Mucosa of stomach (tissue), 1 donor: Measurements from ENCODE around the gene N4BP3.

ENCODE experiments used
- H3K27me3 ChIP-seq: one replicate; pipeline ENCODE4 v1.7.0; 2013; ENCODE audit warnings: mild to moderate bottlenecking, low read length; ENCODE audit not compliant: control insufficient read depth, insufficient read depth
- H3K36me3 ChIP-seq: one replicate; pipeline ENCODE4 v1.7.0; 2013; ENCODE audit warnings: low read length; ENCODE audit not compliant: control insufficient read depth, insufficient read depth
- H3K4me1 ChIP-seq: one replicate; pipeline ENCODE4 v1.7.0; 2013; ENCODE audit warnings: mild to moderate bottlenecking, low read length; ENCODE audit not compliant: control insufficient read depth, insufficient read depth
- H3K4me3 ChIP-seq: one replicate; pipeline ENCODE4 v1.7.0; 2013; ENCODE audit warnings: low read length
- H3K9ac ChIP-seq: one replicate; pipeline ENCODE4 v1.7.0; 2013; ENCODE audit warnings: mild to moderate bottlenecking, low read length, moderate library complexity
- H3K9me3 ChIP-seq: one replicate; pipeline ENCODE4 v1.7.0; 2013; ENCODE audit warnings: mild to moderate bottlenecking, low read length, moderate library complexity; ENCODE audit not compliant: control insufficient read depth
- donor health status: Pancreatic carcinoma.

The N4BP3 gene

DNA sequence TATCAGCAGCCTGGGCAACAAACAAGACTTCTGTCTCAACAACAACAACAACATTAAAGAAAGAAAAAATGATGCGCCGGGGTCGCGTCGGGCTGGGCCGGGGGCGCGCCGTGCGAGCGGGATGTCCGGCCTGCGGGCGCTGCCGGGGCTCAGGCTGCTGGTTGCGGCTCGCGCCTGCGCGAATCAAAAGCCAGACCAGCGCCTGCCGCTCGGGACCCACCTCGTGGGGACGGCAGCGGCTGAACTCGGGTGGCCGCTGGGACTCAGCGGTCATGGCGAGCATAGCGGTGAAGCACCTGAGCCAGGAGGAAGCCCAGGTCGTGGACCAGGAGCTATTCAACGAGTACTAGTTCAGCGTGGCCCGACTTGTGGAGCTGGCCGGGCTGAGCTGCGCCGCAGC, 52.2 kb downstream of the N4BP3 start:
- peaks cover 34% of the 10 kb centered on the region for H3K27me3 ChIP-seq
- no peak overlapping the region for H3K9ac ChIP-seq
- H3K4me3 ChIP-seq = no peak overlapping the region
- no peaks in the 10 kb centered on the region for H3K9me3 ChIP-seq
- no peaks in the 10 kb centered on the region for H3K36me3 ChIP-seq
- peaks cover 8% of the 10 kb centered on the region for H3K4me1 ChIP-seq

DNA sequence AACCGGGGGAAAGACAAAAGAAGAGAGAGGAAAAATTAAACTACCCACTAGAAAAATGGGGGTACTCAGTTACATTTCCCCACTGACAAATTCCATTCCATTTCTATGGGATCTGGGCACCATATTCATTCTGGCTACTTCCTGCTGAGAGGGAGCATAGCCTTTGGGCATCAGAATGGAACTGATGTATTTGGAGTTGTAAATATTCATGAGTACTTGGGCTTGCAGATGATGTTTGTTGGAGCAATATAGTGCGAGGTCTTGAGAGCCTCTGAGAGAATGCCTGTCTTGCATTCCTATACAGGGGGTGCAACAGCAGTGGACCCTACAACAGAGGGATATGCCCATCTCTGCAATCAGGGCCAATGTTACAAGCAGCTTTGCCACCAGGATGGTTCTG, 57.1 kb downstream of the N4BP3 start:
- H3K4me1 ChIP-seq = no peaks in the 10 kb centered on the region
- peaks cover 7% of the 10 kb centered on the region for H3K27me3 ChIP-seq
- H3K9ac ChIP-seq = no peak overlapping the region
- H3K9me3 ChIP-seq = no peaks in the 10 kb centered on the region
- no peaks in the 10 kb centered on the region for H3K36me3 ChIP-seq
- H3K4me3 ChIP-seq = no peak overlapping the region

DNA sequence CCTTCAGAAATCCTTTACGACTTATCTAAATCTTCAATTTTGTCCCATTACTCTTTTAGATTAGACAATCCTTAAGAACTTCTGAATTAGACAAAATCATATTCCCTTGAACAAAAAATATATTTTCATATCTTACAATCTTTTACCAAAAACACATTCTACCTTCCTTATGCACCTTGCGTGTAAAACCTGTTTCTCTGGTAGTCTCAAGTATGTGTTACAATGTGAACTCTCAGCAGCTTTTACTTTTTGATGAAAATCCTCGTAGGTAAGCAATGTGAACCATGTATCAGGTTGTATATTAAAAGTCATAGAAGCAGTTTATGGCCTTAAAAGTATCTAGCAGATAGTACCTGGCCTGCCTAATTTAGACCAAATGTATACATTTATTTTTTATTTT, 61.1 kb downstream of the N4BP3 start:
- H3K9ac ChIP-seq = no peak overlapping the region

More for the DNA sequence above, 61.1 kb downstream of the N4BP3 start:
- Histone ChIP-seq H3K27me3 (no peaks in the 10 kb centered on the region), H3K4me1 (no peaks in the 10 kb centered on the region), H3K36me3 (no peaks in the 10 kb centered on the region), H3K4me3 (no peak overlapping the region), H3K9me3 (no peaks in the 10 kb centered on the region)
